GM18508 (cell line): Measurements from ENCODE around the gene PTPN20.
"Not testable (repeated sequence)": the region's sequence is repeated elsewhere in the genome, so short reads cannot be mapped to it uniquely, and the experiment has no call there.

ENCODE experiments used
- ATAC-seq: cut with Tn5 transposase; IDR thresholded peaks from one replicate; pipeline ENCODE4 v1.9.1; 2021; ENCODE audit warnings: moderate number of reproducible peaks; ENCODE audit not compliant: insufficient read depth, unreplicated experiment

The PTPN20 gene

GRCh38 chr10:46911144-46911876 is at the start of gene PTPN20:
PTPN20 (plus strand) TSS chr10:46911428; CDS start chr10:46932500, 21,072 bp downstream.
- ATAC-seq, result not testable (repeated sequence)

GRCh38 chr10:46869716-46870115 is 41.5 kb upstream of the PTPN20 start:
- ATAC-seq, result not testable (repeated sequence)

- not testable (repeated sequence) for ATAC-seq
Measured at GRCh38 chr10:46871583-46871982, 39.6 kb upstream of the PTPN20 start.

GRCh38 chr10:46875304-46875703 is 35.9 kb upstream of the PTPN20 start:
- not testable (repeated sequence) for ATAC-seq

- not testable (repeated sequence) for ATAC-seq
Measured at GRCh38 chr10:46876773-46877172, 34.5 kb upstream of the PTPN20 start.

- ATAC-seq, result not testable (repeated sequence)
Measured at GRCh38 chr10:46878761-46879160, 32.5 kb upstream of the PTPN20 start.

GRCh38 chr10:46890813-46891611 is 20.2 kb upstream of the PTPN20 start:
- not testable (repeated sequence) for ATAC-seq

- not testable (repeated sequence) for ATAC-seq
Measured at GRCh38 chr10:46896762-46897692, 14.2 kb upstream of the PTPN20 start.

GRCh38 chr10:46901247-46901646 is 10.0 kb upstream of the PTPN20 start:
- ATAC-seq, result not testable (repeated sequence)

GRCh38 chr10:46903874-46904273 is 7.4 kb upstream of the PTPN20 start:
- ATAC-seq, result not testable (repeated sequence)

GRCh38 chr10:46906359-46906758 is 4.9 kb upstream of the PTPN20 start:
- not testable (repeated sequence) for ATAC-seq

- ATAC-seq, result not testable (repeated sequence)
Measured at GRCh38 chr10:46907185-46908117, 3.8 kb upstream of the PTPN20 start.

- not testable (repeated sequence) for ATAC-seq
Measured at GRCh38 chr10:46922498-46922897, 11.3 kb downstream of the PTPN20 start.

GRCh38 chr10:46925156-46925555 is 13.9 kb downstream of the PTPN20 start:
- not testable (repeated sequence) for ATAC-seq

GRCh38 chr10:46925853-46926252 is 14.6 kb downstream of the PTPN20 start:
- not testable (repeated sequence) for ATAC-seq

GRCh38 chr10:46928810-46929209 is 17.6 kb downstream of the PTPN20 start:
- ATAC-seq, result not testable (repeated sequence)

- not testable (repeated sequence) for ATAC-seq
Measured at GRCh38 chr10:46932383-46932782, 21.2 kb downstream of the PTPN20 start.

GRCh38 chr10:46941091-46941490 is 29.9 kb downstream of the PTPN20 start:
- ATAC-seq, result not testable (repeated sequence)
